HG03064 (cell line): Measurements from ENCODE around the gene TSEN54.

Experiments
- ATAC-seq: cut with Tn5 transposase; IDR thresholded peaks from one replicate; pipeline ENCODE4 v1.9.1; 2021; ENCODE audit warnings: low read depth; ENCODE audit not compliant: unreplicated experiment

Gene TSEN54

DNA sequence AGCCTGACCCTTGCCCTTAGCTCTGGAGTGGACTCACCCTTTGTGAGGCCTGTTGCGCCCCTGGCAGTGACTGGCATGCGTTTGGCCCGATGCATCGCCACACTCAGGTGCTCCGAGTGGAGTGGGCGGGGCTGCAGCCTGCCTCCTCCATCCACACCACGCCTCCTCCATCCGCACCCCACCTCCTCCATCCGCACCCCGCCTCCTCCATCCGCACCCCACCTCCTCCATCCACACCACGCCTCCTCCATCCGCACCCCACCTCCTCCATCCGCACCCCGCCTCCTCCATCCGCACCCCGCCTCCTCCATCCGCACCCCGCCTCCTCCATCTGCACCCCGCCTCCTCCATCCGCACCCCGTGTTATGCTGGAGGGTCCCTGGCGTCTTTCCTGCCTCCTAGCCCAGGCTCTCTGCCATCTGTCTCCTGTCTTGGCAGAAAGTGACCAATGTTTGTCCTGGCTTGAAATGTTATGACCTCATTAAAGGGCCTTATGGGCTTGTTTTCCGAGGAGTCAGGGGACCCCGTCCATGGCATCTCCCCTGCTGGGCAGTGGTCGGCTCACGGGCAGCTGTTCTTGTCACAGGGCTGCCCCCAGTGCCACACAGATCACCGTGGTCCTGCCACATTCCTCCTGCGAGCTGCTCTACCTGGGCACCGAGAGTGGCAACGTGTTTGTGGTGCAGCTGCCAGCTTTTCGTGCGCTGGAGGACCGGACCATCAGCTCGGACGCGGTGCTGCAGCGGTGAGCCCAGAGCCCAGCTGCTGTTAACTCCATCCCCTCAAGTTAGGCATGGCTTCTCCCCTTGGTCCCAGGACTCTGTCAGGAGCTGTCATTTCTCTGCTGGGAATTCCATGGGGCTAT is 42.6 kb downstream of the TSEN54 start:
- no peak for ATAC-seq

DNA sequence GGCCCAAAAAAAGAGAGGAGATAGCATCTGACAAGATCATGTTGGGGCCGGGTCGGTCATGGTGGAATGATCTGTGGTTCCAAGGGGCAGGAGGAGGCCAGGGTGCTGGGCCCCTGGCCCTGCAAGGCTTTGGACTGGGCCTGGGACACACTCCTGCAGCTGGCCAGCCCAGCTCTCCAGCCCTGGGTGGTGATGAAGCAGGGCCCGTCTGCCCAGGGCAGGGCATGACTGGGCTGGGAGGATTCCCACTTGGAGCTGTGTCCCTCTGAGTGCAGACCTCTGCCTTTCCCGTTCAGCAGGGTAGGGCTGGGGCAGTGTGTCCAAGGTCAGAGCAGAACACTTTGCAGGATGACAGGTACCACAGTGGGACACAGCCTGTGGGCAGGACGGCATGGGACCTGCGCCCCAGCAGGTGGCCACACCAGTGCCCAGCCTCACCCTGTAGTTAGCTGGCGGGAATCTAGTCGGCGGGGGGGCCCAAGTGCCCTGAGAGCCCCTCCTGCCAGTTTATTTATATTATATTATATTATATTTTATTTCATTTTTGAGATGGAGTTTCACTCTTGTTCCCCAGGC is 43.7 kb downstream of the TSEN54 start:
- ATAC-seq = no peak

DNA sequence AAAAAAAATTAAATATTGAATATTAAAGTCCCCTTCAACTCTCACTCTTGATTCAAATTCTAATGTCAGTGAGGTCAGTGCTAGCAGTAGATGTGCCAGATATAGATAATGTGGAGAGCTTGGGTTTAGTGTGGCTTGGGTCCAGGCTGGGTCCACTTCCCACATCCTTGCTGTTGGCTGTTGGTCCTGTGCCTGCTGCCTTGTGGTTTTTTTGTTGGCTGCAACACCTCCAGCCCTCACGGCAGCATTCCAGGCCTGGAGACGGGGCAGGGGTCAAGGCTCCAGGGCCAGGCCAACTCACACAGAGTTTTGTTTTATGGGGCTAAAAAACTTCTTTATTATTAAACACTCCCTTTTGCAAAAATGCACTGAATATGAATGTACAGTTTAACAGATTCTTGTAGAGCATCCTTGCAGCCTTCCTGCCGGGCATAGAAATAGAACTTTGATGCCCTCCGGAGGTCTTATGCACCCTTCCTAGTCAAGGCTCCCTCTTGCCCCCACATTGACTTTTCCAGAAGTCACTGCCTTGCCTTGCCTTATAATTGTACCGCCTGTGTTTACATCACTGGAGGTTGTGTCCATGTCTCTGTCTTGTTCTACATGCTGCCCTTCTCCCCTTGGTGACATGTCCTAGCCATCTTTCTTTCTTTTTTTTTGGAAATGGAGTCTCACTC is 45.7 kb downstream of the TSEN54 start:
- no peak for ATAC-seq

DNA sequence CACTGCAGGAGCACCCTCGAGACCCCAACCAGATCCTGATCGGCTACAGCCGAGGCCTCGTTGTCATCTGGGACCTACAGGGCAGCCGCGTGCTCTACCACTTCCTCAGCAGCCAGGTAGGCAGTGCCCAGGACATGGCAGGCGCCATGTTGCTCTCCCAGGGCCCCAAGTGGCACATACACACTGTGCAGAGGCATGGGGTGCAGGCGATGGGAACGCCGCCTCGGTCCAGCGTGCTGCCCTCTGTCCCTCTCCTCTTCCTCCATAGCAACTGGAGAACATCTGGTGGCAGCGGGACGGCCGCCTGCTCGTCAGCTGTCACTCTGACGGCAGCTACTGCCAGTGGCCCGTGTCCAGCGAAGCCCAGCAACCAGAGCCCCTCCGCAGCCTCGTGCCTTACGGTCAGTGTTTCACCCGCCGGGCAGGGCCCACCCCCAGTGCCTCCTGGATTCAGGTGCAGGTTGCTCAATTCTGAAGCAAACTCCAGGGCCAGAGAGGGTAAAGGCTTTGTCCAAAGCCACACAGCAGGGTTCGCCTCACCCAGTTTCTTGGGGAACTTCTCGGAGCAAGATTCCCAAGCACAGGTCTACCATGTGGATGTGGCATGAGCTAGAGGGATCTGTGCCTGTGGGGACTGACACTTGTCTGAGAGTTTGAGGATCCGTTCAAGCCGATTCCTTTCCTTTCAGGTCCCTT is 46.9 kb downstream of the TSEN54 start:
- ATAC-seq = no peak

DNA sequence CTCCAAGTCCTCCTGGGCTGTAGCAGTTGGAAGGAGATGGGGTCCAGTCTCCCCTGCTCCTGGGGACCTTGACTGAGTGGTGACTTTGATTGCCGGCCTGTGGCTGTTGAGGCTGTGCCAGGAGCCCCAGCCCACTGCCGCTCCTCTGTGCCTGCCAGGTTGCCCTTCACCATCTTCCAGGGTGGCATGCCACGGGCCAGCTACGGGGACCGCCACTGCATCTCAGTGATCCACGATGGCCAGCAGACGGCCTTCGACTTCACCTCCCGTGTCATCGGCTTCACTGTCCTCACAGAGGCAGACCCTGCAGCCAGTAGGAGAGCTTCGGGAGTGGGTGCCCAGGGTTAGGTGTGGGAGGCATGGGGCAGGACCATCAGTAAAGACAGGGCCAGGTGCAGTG is 47.9 kb downstream of the TSEN54 start:
- ATAC-seq = no peak

DNA sequence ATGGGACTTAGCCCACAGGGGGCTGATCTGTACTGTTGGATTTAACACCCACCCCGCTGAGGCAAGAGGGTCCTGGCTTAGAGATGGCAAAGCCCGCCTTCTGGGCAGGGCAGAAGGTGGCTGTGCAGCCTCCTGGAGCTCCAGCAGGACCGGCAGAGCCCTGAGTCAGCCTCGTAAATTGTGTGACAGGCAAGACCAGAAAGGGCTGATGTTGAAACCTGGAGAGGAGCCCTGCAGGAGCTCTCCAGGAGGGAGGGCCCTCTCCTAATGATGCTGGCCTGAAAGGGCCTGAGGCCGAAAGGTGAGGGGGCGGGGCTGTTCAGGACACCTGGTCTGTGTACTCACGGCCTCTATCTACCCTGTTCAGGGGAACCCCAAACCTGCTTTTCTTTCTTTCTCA is 48.7 kb downstream of the TSEN54 start:
- no peak for ATAC-seq

DNA sequence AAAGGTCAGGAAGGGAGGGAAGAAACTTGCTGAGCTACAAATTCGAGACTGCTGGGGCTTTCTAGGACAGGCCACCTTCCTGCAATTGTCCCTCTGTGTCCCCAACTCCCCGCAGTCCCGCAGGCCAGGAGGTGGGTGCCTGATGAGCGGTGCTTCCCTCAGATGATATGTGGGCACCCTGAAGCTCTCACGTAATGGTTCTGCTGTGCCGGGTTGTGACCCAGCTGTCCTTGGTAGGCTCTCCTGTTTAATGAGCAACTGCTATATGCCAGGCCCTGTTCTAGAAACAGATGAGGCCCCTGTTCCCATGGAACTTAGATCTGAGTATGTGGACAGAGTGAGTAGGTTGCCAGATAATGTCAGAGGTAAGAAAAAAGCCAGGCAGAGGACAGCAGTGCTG is 49.3 kb downstream of the TSEN54 start:
- ATAC-seq = no peak

DNA sequence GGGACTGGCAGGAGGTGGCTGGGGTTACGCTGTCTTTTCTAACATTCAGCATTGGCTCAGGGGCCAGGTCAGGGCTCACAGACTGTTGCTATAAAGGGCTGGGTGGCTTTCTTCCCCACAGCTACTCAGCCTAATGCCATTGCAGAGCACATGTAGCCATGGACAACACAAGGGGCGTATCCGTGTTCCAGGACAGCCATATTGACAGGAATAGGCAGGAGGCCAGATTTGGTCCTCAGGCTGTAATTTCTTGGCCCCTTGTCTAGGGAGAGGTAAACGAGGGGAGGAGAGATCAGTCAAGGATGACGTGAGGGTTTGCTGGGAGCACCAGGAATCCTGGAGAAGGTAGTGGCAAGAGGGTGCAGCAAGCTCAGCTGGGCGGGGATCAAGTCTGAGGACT is 50.1 kb downstream of the TSEN54 start:
- ATAC-seq = no peak

DNA sequence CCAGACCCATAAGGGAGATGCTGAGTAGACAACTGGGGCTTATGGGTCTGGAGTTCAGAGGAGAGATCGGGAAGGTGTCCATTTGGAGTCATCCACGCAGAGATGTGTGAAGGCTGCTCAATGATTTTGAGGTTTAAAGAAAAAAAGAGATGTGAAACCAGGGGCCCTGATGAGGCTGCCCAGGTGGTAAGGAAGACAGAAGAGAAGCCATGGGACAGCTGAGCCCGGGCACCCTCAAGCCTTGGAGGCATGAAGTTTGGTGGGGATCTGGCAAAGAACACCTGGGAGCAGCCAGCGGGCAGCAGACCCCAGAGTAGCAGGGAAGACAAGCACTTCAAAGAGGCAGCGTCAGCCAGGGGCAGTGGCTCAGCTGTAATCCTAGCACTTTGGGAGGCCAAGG is 50.5 kb downstream of the TSEN54 start:
- ATAC-seq = no peak

DNA sequence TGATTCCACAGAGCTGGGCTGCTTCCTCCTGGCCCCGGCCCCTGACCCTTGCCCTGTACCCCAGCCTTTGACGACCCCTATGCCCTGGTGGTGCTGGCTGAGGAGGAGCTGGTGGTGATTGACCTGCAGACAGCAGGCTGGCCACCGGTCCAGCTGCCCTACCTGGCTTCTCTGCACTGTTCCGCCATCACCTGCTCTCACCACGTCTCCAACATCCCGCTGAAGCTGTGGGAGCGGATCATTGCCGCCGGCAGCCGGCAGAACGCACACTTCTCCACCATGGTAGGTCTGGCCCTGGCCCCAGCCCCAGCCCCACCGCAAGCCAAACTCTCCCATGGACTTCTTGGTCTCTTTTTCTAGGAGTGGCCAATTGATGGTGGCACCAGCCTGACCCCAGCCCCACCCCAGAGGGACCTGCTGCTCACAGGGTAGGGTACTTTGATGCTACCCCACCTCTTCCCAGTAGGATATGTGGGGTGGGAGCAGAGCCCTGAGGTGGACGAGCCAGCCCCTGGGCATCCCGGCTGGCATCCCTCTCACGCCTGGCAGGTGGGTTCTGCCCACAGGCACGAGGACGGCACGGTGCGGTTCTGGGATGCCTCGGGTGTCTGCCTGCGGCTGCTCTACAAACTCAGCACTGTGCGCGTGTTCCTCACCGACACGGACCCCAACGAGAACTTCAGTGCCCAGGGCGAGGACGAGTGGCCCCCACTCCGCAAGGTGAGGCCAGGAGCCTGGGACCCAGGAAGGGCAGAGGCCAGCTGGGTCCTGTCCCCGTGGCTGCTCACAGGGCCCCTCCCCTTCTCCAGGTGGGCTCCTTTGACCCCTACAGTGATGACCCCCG is 52.3 kb downstream of the TSEN54 start:
- ATAC-seq = no peak

DNA sequence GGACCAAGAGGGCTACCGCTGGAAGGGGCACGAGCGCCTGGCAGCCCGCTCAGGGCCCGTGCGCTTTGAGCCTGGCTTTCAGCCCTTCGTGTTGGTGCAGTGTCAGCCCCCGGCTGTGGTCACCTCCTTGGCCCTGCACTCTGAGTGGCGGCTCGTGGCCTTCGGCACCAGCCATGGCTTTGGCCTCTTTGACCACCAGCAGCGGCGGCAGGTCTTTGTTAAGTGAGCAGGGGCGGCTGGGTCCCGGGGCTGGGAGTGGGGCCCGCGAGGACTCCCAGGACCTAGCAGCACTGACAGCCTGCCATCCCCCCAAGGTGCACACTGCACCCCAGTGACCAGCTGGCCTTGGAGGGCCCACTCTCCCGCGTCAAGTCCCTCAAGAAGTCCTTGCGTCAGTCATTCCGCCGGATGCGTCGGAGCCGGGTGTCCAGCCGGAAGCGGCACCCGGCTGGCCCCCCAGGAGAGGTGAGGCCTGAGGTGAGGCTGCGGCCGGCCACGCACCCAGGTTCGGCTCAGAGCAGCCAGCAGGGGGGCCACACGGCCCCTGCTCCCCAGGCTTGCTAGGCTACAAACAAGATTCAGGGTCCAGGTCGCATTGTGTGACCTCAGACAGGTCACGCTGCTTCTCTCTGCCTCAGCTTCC is 53.8 kb downstream of the TSEN54 start:
- ATAC-seq = no peak

DNA sequence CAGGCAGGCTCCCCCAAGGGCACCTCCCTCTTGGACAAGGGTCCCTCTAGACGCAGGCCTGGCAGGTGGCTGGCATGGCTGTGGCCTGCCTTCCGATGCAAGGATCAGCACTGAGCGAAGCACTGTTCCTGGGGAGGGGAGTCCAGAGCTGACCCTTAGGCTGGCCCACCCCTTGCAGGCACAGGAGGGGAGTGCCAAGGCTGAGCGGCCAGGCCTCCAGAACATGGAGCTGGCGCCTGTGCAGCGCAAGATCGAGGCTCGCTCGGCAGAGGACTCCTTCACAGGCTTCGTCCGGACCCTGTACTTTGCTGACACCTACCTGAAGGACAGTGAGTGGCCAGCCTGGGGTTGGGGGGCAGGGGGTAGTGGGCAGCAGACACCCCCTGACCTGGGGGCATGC is 54.4 kb downstream of the TSEN54 start:
- no peak for ATAC-seq

DNA sequence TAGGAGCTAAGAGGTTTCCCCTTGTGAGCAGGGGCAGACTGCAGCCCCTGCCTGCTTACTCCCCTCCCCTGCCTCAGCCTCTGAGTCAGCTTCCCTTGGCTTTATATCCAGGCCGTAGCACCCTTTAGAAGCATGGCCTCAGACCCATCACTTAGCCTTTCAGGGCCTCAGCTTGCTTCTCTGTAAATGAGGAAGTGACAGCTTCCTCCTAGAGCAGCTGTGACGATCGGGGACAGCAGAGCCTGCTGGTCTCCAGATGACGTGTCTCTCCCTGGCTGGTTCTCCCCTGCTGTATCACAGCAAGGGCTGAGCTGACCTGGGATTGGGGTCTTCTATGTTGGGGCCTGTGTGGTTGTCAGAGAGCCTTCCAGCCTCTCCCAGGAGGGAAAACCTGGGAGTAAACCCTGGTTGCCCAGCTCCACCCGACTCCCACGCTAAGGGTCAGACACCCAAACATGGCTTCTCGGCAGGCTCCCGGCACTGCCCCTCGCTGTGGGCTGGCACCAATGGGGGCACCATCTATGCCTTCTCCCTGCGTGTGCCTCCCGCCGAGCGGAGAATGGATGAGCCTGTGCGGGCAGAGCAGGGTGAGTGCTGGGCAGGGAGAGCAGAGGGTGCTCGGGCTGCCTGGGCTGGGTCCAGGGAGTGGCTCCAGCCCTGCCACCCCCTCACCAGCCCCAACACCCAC is 55.0 kb downstream of the TSEN54 start:
- no peak for ATAC-seq

DNA sequence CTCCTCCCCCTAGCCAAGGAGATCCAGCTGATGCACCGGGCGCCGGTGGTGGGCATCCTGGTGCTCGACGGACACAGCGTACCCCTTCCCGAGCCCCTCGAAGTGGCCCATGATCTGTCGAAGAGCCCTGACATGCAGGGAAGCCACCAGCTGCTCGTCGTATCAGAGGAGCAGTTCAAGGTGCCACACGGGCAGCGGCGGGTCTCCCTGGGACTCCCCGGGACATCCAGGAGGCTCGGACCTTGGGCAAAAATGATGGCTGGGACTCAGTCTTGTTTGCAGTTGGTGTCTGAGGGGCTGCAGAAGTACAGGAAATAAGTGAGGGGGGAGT is 55.5 kb downstream of the TSEN54 start:
- no peak for ATAC-seq

DNA sequence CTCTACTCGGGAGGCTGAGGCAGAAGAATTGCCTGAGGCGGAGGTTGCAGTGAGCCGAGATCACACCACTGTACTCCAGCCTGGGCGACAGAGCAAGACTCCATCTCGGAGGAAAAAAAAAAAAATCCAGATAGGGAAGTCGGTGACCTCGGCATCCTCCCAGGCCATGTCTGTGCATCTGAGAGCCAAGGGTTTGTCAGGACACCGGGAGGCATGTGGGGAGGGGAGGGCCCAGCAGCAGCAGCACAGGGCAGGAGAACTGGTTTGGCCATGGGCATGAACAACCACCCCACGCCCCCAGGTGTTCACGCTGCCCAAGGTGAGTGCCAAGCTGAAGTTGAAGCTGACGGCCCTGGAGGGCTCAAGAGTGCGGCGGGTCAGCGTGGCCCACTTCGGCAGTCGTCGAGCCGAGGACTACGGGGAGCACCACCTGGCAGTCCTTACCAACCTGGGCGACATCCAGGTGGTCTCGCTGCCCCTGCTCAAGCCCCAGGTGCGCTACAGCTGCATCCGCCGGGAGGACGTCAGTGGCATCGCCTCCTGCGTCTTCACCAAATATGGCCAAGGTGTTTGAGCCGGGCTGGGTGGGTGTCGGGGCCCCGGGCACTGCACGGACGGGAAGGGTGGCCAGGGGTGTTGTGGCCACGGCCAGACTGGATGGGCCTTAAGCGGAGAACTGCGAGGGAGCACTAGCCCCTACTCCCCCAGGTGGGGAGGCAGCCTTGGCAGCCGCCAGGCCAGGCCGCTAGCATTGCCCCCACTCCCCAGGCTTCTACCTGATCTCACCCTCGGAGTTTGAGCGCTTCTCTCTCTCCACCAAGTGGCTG is 56.6 kb downstream of the TSEN54 start:
- no peak for ATAC-seq

DNA sequence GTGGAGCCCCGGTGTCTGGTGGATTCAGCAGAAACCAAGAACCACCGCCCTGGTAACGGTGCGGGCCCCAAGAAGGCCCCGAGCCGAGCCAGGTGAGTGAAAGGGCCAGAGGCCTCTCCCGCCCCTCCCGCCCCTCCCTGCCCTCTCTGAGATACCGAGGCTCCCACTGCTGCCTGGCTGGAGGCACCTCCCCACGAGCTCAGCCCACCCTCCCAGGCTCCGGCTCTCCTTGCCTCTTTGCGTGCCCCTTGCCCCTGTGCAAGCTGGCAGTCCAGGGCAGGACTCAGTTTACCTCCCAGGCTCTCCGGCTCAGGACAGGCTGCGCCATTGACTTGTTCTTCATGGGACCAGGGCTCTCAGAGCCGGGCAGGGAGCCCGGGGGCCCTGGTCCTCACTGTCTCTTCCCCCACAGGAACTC is 57.2 kb downstream of the TSEN54 start:
- no peak for ATAC-seq

DNA sequence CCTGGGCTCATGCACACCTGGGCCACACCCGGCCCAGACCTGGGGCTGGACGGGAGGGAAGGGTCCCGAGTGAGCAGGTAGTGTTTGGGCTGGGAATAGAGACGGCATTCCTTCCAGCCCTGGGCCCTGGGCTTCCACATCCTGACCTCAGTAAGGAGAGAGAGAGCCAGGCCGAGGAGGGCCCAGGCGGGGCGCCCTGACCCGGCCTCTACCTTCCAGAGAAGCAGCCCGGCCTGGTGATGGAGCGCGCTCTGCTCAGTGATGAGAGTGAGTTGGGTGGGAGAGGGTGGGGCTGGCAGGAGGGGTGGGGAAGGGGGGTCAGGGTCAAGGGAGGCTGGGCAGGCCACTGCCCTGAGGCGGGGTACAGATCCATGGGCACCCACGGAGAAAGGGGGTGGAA is 57.7 kb downstream of the TSEN54 start:
- ATAC-seq = no peak
